ENCODE measurements around the gene TAF4. TPM values are rescaled to one million over a fixed set of nuclear protein-coding genes. Genes with fewer than 3 reads are reported as not detected.

Gene TAF4
- total and polyA plus RNA-seq, 2 donors = 3.4 to 12.0 TPM

DNA sequence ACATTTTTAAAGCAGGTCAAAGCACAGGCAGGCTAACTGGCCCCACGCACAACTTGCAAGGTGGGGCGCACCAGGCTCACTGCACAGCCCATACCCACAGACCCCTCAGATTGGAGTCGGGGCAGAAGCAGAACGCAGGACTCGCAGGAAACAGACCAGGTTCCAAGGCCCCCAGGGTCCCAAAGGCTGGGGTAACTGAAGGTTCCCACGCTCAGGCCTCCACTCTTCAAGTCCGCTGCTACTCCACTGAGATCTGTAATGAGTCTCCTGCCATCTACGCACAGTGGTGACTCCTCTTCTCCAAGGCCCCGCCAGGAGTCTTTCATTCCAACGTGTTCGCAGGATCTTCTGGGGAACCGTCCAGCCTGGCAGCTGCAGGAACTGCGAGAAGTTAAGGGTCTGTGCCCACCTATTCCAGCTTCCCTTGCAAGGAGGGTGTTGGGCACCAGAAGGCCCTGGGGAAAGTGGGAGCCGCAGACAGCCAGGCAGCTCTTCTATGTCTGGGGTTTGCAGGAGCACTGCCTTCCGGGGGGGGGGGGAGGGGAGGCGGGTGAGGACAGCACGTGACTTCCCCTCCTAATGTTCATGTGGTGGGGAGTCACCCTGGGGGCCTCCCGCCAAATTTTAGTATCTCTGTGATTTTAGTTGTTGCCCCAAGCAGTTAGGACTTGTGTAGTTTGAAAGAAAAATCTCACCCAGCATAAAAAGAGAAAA is 2.0 kb upstream of the TAF4 start:
- Histone ChIP-seq H3K27ac (ENCODE audit: low read depth in 1 of 2, low read length in 1 of 2) (peak overlapping the region; percentile 19 to 75), H3K4me1 (ENCODE audit: control insufficient read depth in 2 of 2, insufficient read depth in 2 of 2, low read length in 2 of 2) (peaks cover 29 to 39% of the 10 kb centered on the region in 2 donors), H3K9me3 (ENCODE audit: control insufficient read depth in 2 of 2, insufficient read depth in 1 of 2, low read length in 1 of 2) (no peaks in the 10 kb centered on the region), H3K27me3 (ENCODE audit: control insufficient read depth in 2 of 2, insufficient read depth in 1 of 2, low read length in 1 of 2) (no peaks in the 10 kb centered on the region), H3K4me3 (ENCODE audit: low read length in 2 of 2) (peak overlapping the region in 1 of 2 donors; percentile 4), H3K36me3 (ENCODE audit: control insufficient read depth in 2 of 2, insufficient read depth in 2 of 2, low read length in 1 of 2) (peaks cover 0 to 6% of the 10 kb centered on the region in 2 donors)
- 60% methylated on average over 18 of the region's 18 CpGs for WGBS
- peak in 3 of 9 donors; percentile 21 to 49 (median 28) for DNase-seq (ENCODE audit: low read depth in 6 of 9, low spot score in 9 of 9)

DNA sequence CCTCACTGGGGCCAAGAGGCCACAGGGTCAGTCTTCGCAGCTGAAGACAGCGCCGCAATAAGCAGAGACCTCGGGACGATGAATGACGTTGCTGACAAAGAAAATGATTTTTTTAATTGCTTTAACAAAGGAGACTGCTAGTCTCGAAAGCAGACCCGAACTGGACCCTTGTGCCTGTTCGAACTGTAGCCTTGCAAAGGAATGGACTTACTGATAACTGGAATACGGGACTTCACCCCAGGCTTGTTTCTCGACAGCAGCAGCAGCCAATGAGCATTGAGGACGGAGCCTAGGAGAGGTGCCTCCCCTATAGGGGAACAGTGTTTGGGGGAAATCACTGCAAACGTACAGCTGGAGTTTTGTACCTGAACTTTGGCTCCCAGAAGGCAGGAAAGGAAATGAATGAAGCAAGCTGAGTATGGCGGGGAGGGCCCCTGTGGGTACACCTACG is 1.3 kb upstream of the TAF4 start:
- Histone ChIP-seq H3K9me3 (ENCODE audit: control insufficient read depth in 2 of 2, insufficient read depth in 1 of 2, low read length in 1 of 2) (no peaks in the 10 kb centered on the region), H3K4me3 (ENCODE audit: low read length in 2 of 2) (peak overlapping the region; percentile 63 to 93), H3K36me3 (ENCODE audit: control insufficient read depth in 2 of 2, insufficient read depth in 2 of 2, low read length in 1 of 2) (peaks cover 0 to 6% of the 10 kb centered on the region in 2 donors), H3K4me1 (ENCODE audit: control insufficient read depth in 2 of 2, insufficient read depth in 2 of 2, low read length in 2 of 2) (peaks cover 29 to 39% of the 10 kb centered on the region in 2 donors), H3K27me3 (ENCODE audit: control insufficient read depth in 2 of 2, insufficient read depth in 1 of 2, low read length in 1 of 2) (no peaks in the 10 kb centered on the region), H3K27ac (ENCODE audit: low read depth in 1 of 2, low read length in 1 of 2) (peak overlapping the region; percentile 75 to 96)
- 14% methylated on average over 15 of the region's 15 CpGs for WGBS
- DNase-seq (ENCODE audit: low read depth in 6 of 9, low spot score in 9 of 9) = peak in 4 of 9 donors; percentile 15 to 56 (median 34)

DNA sequence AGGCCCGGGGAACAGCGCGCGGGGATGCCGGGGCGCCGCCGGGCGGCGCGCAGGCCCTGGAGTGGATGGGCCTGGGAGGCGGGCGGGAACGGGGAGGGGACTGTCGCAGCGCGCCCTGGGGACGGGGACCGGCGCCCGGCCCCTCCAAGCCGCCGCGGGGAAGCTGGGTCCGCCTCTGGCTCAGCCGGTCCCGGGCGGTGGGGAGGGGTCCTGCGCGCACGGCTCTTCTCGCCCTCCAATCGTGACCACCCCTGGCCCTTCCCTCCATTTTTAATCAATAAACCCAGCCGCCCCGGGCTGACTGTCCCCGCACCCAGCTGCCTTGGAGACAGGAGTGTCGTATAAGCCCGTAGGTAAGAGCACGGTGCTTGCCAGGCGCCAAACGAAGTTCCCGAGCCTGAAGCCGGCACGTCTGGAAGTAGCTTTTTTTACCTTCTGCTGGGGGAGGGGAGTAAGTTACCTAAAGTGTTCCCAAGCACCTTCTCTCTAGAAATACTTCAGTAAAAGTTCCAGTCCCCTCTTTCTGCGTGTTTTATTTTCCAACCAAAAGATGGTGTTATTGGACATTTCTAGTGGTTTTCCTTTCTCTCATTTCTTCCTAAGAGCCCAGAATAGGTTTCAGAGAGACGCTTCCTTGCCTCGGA is 780 bp upstream of the TAF4 start:
- Histone ChIP-seq H3K27ac (ENCODE audit: low read depth in 1 of 2, low read length in 1 of 2) (peak overlapping the region; percentile 75 to 96), H3K4me3 (ENCODE audit: low read length in 2 of 2) (peak overlapping the region; percentile 63 to 93), H3K36me3 (ENCODE audit: control insufficient read depth in 2 of 2, insufficient read depth in 2 of 2, low read length in 1 of 2) (peaks cover 0 to 6% of the 10 kb centered on the region in 2 donors), H3K4me1 (ENCODE audit: control insufficient read depth in 2 of 2, insufficient read depth in 2 of 2, low read length in 2 of 2) (peaks cover 29 to 39% of the 10 kb centered on the region in 2 donors), H3K27me3 (ENCODE audit: control insufficient read depth in 2 of 2, insufficient read depth in 1 of 2, low read length in 1 of 2) (no peaks in the 10 kb centered on the region), H3K9me3 (ENCODE audit: control insufficient read depth in 2 of 2, insufficient read depth in 1 of 2, low read length in 1 of 2) (no peaks in the 10 kb centered on the region)
- peak in 6 of 9 donors; percentile 22 to 68 (median 38) for DNase-seq (ENCODE audit: low read depth in 6 of 9, low spot score in 9 of 9)
- under 1% methylated on average over 47 of the region's 47 CpGs for WGBS

DNA sequence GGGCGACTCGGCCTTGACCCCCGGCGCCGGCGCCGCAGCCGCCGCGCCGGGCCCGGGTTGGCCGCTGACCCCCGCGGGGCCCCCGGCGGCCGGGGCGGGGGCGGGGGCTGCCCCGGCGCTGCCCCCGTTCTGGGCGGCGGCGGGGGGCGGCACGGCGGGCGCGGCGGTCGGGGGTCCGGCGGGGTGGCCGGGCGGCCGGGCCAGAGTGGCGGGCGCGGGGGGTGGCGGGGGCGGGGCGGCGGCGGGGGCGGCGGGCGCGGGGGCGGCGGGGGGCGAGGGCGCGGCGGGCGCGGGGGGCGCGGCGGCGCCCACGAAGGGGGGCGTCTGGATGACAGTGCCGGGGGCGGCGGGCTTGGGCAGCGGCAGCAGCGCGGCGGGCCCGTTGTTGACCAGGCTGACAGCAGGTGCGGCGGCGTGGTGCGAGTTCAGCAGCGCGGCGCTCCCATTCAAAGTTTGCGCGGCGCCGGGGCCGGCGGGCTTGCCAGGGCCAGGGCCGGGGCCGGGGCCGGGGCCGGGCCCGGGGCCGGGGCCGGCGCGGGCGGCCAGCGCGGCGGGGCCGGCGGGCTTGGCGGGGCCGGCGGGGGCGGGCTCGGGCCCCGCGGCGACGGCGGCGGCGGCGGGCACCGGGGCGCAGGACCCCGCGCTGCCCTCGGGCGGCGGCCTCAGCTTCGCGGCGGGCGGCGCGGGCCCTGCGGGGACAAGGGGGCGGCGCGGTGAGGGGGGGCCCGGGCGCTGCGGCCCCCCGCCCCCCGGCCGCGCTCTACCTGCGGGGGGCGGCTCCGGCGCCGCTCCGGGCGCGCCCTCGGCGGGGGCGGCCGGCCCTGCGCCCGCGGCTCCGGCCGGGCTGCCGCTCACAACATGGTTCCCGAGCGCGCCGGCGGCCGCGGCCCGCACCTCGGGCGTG is 659 bp downstream of the TAF4 start:
- Histone ChIP-seq H3K27ac (ENCODE audit: low read depth in 1 of 2, low read length in 1 of 2) (peak overlapping the region in 1 of 2 donors; percentile 70), H3K36me3 (ENCODE audit: control insufficient read depth in 2 of 2, insufficient read depth in 2 of 2, low read length in 1 of 2) (peaks cover 4 to 6% of the 10 kb centered on the region in 2 donors), H3K9me3 (ENCODE audit: control insufficient read depth in 2 of 2, insufficient read depth in 1 of 2, low read length in 1 of 2) (no peaks in the 10 kb centered on the region), H3K27me3 (ENCODE audit: control insufficient read depth in 2 of 2, insufficient read depth in 1 of 2, low read length in 1 of 2) (no peaks in the 10 kb centered on the region), H3K4me1 (ENCODE audit: control insufficient read depth in 2 of 2, insufficient read depth in 2 of 2, low read length in 2 of 2) (peaks cover 34 to 43% of the 10 kb centered on the region in 2 donors), H3K4me3 (ENCODE audit: low read length in 2 of 2) (peak overlapping the region; percentile 51 to 93)
- no peak for DNase-seq (ENCODE audit: low read depth in 6 of 9, low spot score in 9 of 9)
- 2% methylated on average over 158 of the region's 165 CpGs for WGBS

DNA sequence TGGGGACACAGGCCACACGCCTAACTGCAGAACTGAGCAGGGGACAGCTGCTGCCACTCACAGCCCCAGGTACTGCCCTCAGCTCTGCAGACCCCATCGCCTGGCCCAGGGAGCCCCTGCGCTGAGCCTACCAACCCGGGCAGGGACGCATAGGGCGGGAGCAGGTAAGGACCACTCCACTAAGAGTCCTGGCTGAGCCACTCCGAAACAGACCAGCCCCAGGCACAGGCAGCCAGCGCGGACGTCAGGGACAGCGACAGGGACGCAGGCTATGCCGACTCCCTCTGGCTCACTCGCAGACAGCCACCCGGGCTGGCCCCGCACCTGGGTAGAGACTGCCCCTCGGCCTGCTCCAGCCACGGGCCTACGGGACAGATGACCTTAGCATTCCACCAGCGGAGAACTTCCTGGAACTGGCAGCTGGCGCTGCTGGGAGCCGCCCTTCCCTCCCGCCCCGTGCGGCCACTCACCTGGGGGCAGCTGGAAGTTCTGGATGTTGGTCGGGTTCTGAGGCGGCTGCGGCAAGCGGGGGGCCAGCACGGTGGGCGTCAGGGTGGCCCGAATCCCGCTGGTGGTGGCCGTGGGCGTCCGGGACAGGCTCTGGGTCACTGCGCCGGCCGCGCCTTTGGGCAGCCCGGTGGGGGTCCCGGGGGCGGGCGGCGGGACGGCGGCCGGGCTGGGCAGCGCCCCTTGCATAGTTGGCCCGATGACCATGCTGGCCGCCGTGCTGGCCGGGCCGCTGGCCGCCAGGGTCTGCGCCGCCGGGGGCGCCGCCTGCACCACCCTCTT is 1.5 kb downstream of the TAF4 start:
- H3K27ac ChIP-seq (ENCODE audit: low read depth in 1 of 2, low read length in 1 of 2) = peak overlapping the region in 1 of 2 donors; percentile 31
- H3K4me3 ChIP-seq (ENCODE audit: low read length in 2 of 2) = peak overlapping the region in 1 of 2 donors; percentile 93

GRCh38 chr20:62063315-62063980 is 2.2 kb downstream of the TAF4 start:
- H3K27ac ChIP-seq (ENCODE audit: low read depth in 1 of 2, low read length in 1 of 2) = peak overlapping the region in 1 of 2 donors; percentile 31
- H3K9me3 ChIP-seq (ENCODE audit: control insufficient read depth in 2 of 2, insufficient read depth in 1 of 2, low read length in 1 of 2) = no peaks in the 10 kb centered on the region
- peak in 1 of 9 donors; percentile 22 for DNase-seq (ENCODE audit: low read depth in 6 of 9, low spot score in 9 of 9)
- peaks cover 4 to 6% of the 10 kb centered on the region in 2 donors for H3K36me3 ChIP-seq (ENCODE audit: control insufficient read depth in 2 of 2, insufficient read depth in 2 of 2, low read length in 1 of 2)
- no peak overlapping the region for H3K4me3 ChIP-seq (ENCODE audit: low read length in 2 of 2)
- 94% methylated on average over 39 of the region's 39 CpGs for WGBS
- no peaks in the 10 kb centered on the region for H3K27me3 ChIP-seq (ENCODE audit: control insufficient read depth in 2 of 2, insufficient read depth in 1 of 2, low read length in 1 of 2)
- peaks cover 47 to 48% of the 10 kb centered on the region in 2 donors for H3K4me1 ChIP-seq (ENCODE audit: control insufficient read depth in 2 of 2, insufficient read depth in 2 of 2, low read length in 2 of 2)

More for the DNA sequence above, 1.5 kb downstream of the TAF4 start:
- peaks cover 43 to 51% of the 10 kb centered on the region in 2 donors for H3K4me1 ChIP-seq (ENCODE audit: control insufficient read depth in 2 of 2, insufficient read depth in 2 of 2, low read length in 2 of 2)
- H3K36me3 ChIP-seq (ENCODE audit: control insufficient read depth in 2 of 2, insufficient read depth in 2 of 2, low read length in 1 of 2) = peaks cover 4 to 6% of the 10 kb centered on the region in 2 donors
- WGBS = 78% methylated on average over 60 of the region's 60 CpGs
- no peaks in the 10 kb centered on the region for H3K9me3 ChIP-seq (ENCODE audit: control insufficient read depth in 2 of 2, insufficient read depth in 1 of 2, low read length in 1 of 2)
- H3K27me3 ChIP-seq (ENCODE audit: control insufficient read depth in 2 of 2, insufficient read depth in 1 of 2, low read length in 1 of 2) = no peaks in the 10 kb centered on the region
- DNase-seq (ENCODE audit: low read depth in 6 of 9, low spot score in 9 of 9) = no peak

GRCh38 chr20:62062661-62063314 is 2.9 kb downstream of the TAF4 start:
- DNase-seq (ENCODE audit: low read depth in 6 of 9, low spot score in 9 of 9) = no peak
- H3K4me1 ChIP-seq (ENCODE audit: control insufficient read depth in 2 of 2, insufficient read depth in 2 of 2, low read length in 2 of 2) = peaks cover 43 to 44% of the 10 kb centered on the region in 2 donors
- 93% methylated on average over 12 of the region's 12 CpGs for WGBS

More at GRCh38 chr20:62062661-62063314, 2.9 kb downstream of the TAF4 start:
- Histone ChIP-seq H3K36me3 (ENCODE audit: control insufficient read depth in 2 of 2, insufficient read depth in 2 of 2, low read length in 1 of 2) (peaks cover 4 to 6% of the 10 kb centered on the region in 2 donors), H3K4me3 (ENCODE audit: low read length in 2 of 2) (no peak overlapping the region), H3K27me3 (ENCODE audit: control insufficient read depth in 2 of 2, insufficient read depth in 1 of 2, low read length in 1 of 2) (no peaks in the 10 kb centered on the region), H3K27ac (ENCODE audit: low read depth in 1 of 2, low read length in 1 of 2) (no peak overlapping the region), H3K9me3 (ENCODE audit: control insufficient read depth in 2 of 2, insufficient read depth in 1 of 2, low read length in 1 of 2) (no peaks in the 10 kb centered on the region)

Measured in thymus (tissue), 11 donors.